Measurements from ENCODE around the gene ZBED4.

DNA sequence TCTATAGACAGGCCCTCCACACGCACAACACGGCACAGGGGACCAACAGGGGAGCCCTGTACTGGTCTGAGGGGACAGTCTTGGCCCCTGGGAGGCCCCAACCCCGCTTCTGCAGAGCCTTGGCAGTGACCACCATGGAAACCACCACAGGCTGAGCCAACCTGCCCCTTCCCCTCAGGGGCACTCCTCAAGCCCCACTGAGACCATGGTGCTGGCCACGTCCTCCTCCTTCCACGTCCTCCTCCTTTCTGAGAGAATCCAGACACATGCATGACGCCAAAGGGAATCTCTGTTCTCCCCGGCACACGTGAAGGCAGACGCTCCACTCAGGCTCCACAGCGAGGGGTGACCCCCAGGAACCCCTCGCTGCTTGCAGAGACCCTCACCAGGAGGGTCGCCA, 28.7 kb upstream of the ZBED4 start:
- TF ChIP-seq, protein P1, sequence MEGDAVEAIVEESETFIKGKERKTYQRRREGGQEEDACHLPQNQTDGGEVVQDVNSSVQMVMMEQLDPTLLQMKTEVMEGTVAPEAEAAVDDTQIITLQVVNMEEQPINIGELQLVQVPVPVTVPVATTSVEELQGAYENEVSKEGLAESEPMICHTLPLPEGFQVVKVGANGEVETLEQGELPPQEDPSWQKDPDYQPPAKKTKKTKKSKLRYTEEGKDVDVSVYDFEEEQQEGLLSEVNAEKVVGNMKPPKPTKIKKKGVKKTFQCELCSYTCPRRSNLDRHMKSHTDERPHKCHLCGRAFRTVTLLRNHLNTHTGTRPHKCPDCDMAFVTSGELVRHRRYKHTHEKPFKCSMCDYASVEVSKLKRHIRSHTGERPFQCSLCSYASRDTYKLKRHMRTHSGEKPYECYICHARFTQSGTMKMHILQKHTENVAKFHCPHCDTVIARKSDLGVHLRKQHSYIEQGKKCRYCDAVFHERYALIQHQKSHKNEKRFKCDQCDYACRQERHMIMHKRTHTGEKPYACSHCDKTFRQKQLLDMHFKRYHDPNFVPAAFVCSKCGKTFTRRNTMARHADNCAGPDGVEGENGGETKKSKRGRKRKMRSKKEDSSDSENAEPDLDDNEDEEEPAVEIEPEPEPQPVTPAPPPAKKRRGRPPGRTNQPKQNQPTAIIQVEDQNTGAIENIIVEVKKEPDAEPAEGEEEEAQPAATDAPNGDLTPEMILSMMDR (IDR thresholded peaks at IDR 0.05) = no peak
- no peak for TF ChIP-seq POLR2A (IDR thresholded peaks at IDR 0.05)
